ENCODE results near the gene TFE3. TPM values are rescaled to one million over a fixed set of nuclear protein-coding genes. Genes with fewer than 3 reads are reported as not detected.

The TFE3 gene
- total RNA-seq, 1 experiment from 2014 or later = 59.8 TPM

- no peak overlapping the region for H2BK20ac ChIP-seq (ENCODE audit: low read depth, low read length, poor library complexity, severe bottlenecking)
- H4K91ac ChIP-seq (ENCODE audit: insufficient read length, low read depth, low read length) = no peak overlapping the region
- H3K79me1 ChIP-seq (ENCODE audit: insufficient read depth, low read depth, low read length, poor library complexity, severe bottlenecking) = peaks cover 2% of the 10 kb centered on the region
- no peaks in the 10 kb centered on the region for H3K27me3 ChIP-seq (ENCODE audit: insufficient read depth, low read length)
- Mint-ChIP-seq H3K27me3 (ENCODE audit: low read depth) (no peaks in the 10 kb centered on the region; the same call in 1 of the 2 replicates), H3K4me3 (no peak overlapping the region), H3K4me1 (peaks cover 0 to 8% of the 10 kb centered on the region in 2 experiments; a peak in 2 of 4 replicates), H3K36me3 (ENCODE audit: insufficient read depth in 1 of 3, low read depth in 3 of 3) (peaks cover 52 to 74% (median 74%) of the 10 kb centered on the region in 3 experiments), H3K9me3 (peaks cover 74 to 81% of the 10 kb centered on the region in 2 experiments), H3K27ac (no peak overlapping the region)
- no peak overlapping the region for H3K23ac ChIP-seq (ENCODE audit: insufficient read length, low read depth, low read length)
- H3K9me3 ChIP-seq (ENCODE audit: control insufficient read depth, low read depth, low read length) = no peaks in the 10 kb centered on the region
- no peak overlapping the region for H4K8ac ChIP-seq (replicated peaks; ENCODE audit: insufficient read length, low read depth, low read length)
- TF ChIP-seq CTCF (conservative IDR thresholded peaks at IDR 0.05) = no peak
- no peak overlapping the region for H3K4me2 ChIP-seq (ENCODE audit: insufficient read depth, insufficient read length, low read length)
- no peak overlapping the region for H3K4ac ChIP-seq (ENCODE audit: low read depth, low read length)
- no peak overlapping the region for H3T11ph ChIP-seq (ENCODE audit: low read length)
- no peak overlapping the region for H2AFZ ChIP-seq (ENCODE audit: low read length)
- no peak overlapping the region for H3K18ac ChIP-seq (ENCODE audit: insufficient read length, low read depth, low read length)
- H3K23me2 ChIP-seq (ENCODE audit: insufficient read length, low read depth, low read length, poor library complexity, severe bottlenecking) = no peaks in the 10 kb centered on the region
- peaks cover 2% of the 10 kb centered on the region for H4K20me1 ChIP-seq (ENCODE audit: control insufficient read depth, insufficient read depth, insufficient read length)
- no peak overlapping the region for H2BK5ac ChIP-seq (ENCODE audit: insufficient read length, low read length)
- peaks cover 2% of the 10 kb centered on the region; the same call in 1 of the 2 replicates for H3K79me2 ChIP-seq (ENCODE audit: insufficient read depth, low read length)
- no peak overlapping the region for H3K56ac ChIP-seq (ENCODE audit: insufficient read length, low read depth, low read length)
- no peak overlapping the region for H2AK5ac ChIP-seq (ENCODE audit: insufficient read length, low read length)
- no peaks in the 10 kb centered on the region for H3K4me1 ChIP-seq (ENCODE audit: insufficient read depth, low read length)
- no peak for DNase-seq
- 100% methylated on average over 2 of the region's 3 CpGs for WGBS (ENCODE audit: extremely low coverage, insufficient read length, low lambda C conversion rate)
- H4K5ac ChIP-seq (ENCODE audit: insufficient read length, low read depth, low read length) = no peak overlapping the region
- no peak overlapping the region for H3K27ac ChIP-seq (ENCODE audit: insufficient read length, low read depth, low read length)
- H3K9ac ChIP-seq (ENCODE audit: extremely low read depth, insufficient read length, low read length) = no peak overlapping the region
- no peak overlapping the region for H2BK15ac ChIP-seq (ENCODE audit: low read depth, low read length)
- no peak overlapping the region for H3K14ac ChIP-seq (ENCODE audit: insufficient read depth, low read length)
- no peak overlapping the region for H2BK12ac ChIP-seq (ENCODE audit: insufficient read length, low read depth, low read length)
- no peak overlapping the region for H2BK120ac ChIP-seq (ENCODE audit: low read depth, low read length, poor library complexity, severe bottlenecking)
Measured at GRCh38 chrX:48997455-48997854, 45.7 kb downstream of the TFE3 start.

Measured in H9 (cell line).